NCI-H345 treated with DMSO at 0.1 percent for 48 hours (cell line): ENCODE measurements around the gene KLF16.
"Not testable (repeated sequence)": the region's sequence is repeated elsewhere in the genome, so short reads cannot be mapped to it uniquely, and the experiment has no call there.

Experiments
- DNase-seq: peaks from one replicate; lab custom pipeline; 2025; ENCODE audit not compliant: unreplicated experiment; lab: John Stamatoyannopoulos, UW

Gene KLF16

GRCh38 chr19:1884719-1885334, 21.4 kb upstream of the KLF16 start:
- no peak for DNase-seq

- no peak for DNase-seq
Observed at GRCh38 chr19:1884291-1884718, 20.9 kb upstream of the KLF16 start.

- no peak for DNase-seq
Observed at GRCh38 chr19:1883784-1884183, 20.4 kb upstream of the KLF16 start.

- no peak for DNase-seq
Observed at GRCh38 chr19:1882786-1883692, 19.7 kb upstream of the KLF16 start.

GRCh38 chr19:1882089-1882785, 18.9 kb upstream of the KLF16 start:
- DNase-seq, result no peak

- DNase-seq, result not testable (repeated sequence)
Observed at GRCh38 chr19:1881393-1882088, 18.2 kb upstream of the KLF16 start.

- no peak for DNase-seq
Observed at GRCh38 chr19:1880611-1881392, 17.4 kb upstream of the KLF16 start.

GRCh38 chr19:1879982-1880381, 16.6 kb upstream of the KLF16 start:
- DNase-seq, result not testable (repeated sequence)

- not testable (repeated sequence) for DNase-seq
Observed at GRCh38 chr19:1878583-1878982, 15.2 kb upstream of the KLF16 start.

GRCh38 chr19:1877280-1877660, 13.9 kb upstream of the KLF16 start:
- DNase-seq, result not testable (repeated sequence)

GRCh38 chr19:1876496-1877279, 13.3 kb upstream of the KLF16 start:
- not testable (repeated sequence) for DNase-seq

GRCh38 chr19:1875646-1876495, 12.5 kb upstream of the KLF16 start:
- peak; percentile 61 for DNase-seq

GRCh38 chr19:1875265-1875645, 11.9 kb upstream of the KLF16 start:
- DNase-seq, result not testable (repeated sequence)

GRCh38 chr19:1874554-1875185, 11.3 kb upstream of the KLF16 start:
- no peak for DNase-seq

GRCh38 chr19:1873524-1874473, 10.4 kb upstream of the KLF16 start:
- no peak for DNase-seq

GRCh38 chr19:1872807-1873523, 9.6 kb upstream of the KLF16 start:
- no peak for DNase-seq
